Inferior parietal cortex (tissue), 1 donor: ENCODE data around the gene COX6A2.
"Not testable (repeated sequence)": the region's sequence is repeated elsewhere in the genome, so short reads cannot be mapped to it uniquely, and the experiment has no call there.

ENCODE experiments used
- DNase-seq: peaks from one replicate; pipeline ENCODE4 v3.0.0-alpha.2; 2016; ENCODE audit errors: extremely low spot score

Gene COX6A2

DNA sequence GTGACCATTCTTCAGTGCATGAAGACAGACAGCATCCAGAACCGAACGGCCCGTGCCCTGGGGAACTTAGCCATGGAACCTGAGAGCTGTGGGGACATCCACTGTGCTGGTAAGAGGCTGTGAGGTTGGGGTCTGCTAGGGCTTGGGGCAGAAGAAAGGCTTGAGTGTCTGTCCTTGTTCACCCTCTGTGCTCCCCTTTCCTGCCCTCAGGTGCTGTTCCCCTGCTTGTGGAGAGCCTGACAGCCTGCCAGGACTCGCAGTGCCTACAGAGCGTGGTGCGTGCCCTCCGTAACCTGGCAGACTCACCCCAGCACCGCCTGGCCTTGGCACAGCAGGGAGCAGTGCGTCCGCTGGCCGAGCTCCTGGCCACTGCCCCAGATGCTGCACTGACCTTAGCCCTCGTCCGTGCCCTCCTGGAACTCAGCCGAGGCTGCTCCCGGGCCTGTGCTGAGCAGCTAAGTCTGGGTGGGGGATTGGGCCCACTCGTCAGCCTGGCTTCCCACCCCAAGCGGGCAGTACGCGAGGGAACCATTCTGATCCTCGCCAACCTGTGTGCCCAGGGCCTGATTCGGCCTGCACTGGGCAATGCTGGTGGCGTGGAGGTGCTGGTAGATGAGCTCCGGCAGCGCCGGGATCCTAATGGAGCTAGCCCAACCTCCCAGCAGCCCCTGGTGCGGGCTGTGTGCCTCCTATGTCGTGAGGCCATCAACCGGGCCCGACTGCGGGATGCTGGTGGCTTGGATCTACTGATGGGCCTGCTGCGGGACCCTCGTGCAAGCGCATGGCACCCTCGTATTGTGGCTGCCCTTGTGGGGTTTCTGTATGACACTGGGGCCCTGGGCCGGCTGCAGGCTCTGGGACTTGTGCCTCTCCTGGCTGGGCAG, 34.0 kb upstream of the COX6A2 start:
- no peak for DNase-seq

DNA sequence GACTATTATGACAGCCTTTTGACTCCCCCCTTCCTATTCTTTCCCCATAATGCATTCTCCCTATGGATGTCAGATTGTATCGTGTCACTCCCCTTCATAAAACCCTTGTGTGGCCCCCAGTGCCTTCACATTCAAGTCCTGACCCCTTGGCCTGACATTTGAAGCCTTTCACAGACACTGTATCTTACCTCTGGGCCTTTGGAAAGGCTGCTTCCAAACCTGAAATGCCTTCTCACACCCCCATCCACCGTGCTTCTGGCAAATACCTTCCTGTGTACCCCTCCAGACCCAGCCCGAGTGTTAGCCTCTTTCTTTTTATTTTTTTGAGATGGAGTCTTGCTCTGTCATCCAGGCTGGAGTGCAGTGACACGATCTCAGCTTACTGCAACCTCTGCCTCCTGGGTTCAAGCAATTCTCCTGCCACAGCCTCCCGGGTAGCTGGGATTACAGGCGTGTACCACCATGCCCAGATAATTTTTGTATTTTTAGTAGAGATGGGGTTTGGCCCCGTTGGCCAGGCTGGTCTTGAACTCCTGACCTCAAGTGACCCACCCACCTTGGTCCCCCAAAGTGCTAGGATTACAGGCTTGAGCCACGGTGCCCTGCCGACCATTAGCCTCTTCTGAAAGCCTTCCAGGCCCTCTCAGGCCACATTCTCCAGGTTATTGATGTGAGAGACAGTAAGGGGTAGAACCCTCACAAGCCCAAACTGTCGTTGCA, 33.2 kb upstream of the COX6A2 start:
- no peak for DNase-seq

DNA sequence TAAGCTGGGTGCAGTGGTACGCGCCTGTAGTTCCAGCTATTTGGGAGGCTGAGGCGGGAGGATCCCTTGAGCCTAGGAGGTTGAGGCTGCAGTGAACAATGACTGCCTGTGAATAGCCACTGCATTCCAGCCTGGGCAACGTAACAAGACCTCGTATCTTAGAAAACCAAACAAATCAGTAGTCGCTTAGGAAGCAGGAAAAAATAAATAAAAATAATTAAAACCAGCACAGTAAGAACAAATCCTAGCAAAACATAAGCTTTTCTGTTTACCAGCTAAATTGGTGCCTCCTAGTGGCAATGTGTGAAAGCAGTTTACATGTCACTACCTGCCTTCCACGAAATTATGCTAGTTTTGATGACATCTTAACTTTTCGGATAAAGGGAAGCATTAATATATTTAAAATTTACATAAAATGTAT, 32.4 kb upstream of the COX6A2 start:
- no peak for DNase-seq

DNA sequence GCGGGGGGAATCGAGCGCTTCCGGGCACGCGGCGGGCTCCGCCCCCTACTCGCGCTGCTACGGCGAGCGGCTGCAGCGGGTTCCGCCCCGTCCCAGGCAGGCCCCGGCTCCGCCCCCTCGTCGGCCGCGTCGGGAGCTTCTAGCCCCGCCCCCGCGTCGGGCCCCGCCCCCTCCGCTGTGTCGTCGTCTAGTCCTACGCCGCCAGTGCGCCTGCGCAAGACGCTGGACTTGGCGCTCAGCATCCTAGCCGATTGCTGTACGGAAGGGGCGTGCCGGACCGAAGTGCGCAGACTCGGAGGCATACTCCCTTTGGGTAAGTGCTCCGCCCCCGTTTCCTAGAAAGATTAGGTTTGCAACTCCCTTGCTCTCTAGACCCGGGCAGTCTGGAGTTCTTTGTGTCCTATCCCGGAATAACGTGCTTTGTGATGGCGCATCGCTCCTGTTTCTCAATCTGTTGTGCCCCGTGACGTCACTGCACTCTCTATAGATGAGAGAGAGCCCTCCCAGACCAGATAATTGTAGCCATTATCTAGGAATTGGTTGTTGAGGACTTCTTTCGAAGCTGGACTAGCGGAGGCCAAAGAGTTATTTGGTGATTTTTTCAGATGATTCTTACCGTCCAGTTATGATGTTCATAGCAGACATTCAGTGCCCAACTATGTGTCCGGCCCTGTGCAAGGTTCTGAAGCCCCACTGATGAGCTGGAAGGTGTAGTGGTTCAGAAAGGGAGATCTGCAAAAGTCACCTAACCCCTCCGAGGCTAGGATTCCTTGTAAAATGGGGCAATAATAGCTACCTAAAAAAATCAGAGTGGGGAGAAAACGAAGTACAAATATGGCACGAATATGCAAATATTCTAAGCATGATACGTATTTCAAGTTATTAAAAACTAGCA, 31.8 kb upstream of the COX6A2 start:
- peak; percentile 100 for DNase-seq

DNA sequence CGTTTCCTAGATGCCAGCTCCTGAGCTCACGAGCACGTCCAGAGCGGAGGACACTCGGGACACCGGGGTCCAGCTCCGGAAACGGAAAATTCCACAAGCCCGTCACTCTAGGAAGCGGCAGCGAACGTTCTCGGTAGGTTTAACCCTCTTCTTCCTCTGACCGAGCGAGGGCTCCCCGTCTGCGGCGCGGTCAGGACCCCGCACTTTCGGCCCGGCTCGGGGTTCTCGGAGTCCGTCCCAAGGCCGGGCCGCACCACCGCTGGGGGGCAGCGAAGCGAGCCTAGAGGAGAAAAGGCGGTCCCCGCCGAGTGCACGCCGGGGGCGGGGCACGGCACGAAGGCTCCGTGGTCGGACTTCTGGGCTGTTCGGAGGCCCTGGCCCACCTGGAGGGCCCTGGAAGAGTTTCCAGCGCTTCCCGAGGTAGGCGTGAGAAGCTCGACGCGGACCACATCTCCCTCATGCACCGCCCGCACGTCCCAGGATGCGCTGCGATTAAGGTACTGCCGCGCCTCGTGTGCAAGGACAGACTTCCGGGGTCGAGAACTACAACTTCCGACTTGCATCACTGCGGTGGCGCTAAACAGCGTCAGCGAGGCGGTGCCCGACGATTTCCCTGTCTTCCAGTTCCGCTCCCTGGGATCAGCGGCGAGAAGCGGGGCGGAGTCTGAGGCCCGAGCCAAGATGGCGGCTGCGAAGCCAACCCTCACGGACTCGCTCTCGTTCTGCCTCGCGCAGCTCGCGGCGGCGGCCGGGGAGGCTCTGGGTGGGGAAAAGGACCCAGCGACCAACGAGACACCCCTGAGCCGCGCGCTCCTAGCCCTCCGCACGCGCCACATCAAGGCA, 30.9 kb upstream of the COX6A2 start, which contains the start of gene ARMC5:
TSS of gene ARMC5 (plus strand) at position 658 of the 843 bp plus-strand sequence. CDS start at position 682, 24 bp downstream.
- DNase-seq, result peak; percentile 98

DNA sequence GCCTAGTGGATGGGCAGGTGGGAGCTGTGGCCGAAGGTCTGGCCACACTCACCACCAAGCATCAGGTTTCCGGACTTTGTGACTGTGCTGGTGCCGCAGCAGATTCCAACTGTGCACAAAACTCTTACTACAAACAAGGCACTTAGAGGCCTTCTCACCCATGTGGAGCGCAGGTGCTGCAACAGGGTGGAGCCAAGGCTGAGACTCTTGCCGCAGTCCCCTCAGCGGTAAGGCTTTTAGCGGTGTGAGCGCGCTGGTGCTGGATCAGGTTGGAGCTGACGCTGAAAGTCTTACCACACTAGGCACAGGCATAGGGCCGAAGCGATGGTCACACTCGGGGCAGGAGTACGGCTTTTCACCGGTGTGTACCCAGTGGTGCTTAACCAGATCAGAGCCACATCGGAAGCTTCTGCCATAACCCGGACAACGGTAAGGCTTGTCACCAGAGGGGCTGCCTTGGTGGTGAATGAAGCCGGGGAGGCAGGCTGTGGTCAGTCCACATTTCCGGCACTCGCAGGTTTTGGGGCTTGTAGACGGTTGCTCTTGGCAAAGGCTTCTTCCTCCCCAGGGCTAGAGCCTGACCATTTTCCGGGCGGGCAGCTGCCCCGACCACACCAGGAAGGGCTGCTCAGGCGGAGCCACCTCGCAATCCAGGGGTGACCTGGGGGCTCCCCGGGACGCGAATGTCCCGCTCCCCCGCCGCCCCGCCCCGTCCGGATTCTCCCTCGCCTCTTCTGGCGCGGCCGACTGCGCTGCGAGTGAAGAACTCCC, 30.1 kb upstream of the COX6A2 start:
- DNase-seq, result no peak

DNA sequence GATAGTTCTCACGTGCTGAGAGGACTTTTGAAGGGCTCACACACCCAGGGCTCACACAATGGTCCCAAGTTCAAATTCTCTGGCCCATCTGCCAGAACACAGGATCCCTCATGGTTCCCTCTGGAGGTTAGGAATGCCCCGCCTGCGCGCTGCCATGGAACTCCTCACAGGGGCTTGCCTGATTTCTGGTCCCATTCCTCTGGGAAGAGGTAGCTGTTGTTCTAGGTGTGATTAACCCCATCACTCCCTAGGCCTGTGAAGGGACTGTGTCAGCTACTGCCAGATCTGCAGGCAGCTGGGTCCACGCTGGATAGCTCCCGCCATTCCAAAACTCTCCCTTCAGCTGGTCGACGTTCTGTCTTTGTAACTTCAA, 28.8 kb upstream of the COX6A2 start:
- DNase-seq, result no peak

DNA sequence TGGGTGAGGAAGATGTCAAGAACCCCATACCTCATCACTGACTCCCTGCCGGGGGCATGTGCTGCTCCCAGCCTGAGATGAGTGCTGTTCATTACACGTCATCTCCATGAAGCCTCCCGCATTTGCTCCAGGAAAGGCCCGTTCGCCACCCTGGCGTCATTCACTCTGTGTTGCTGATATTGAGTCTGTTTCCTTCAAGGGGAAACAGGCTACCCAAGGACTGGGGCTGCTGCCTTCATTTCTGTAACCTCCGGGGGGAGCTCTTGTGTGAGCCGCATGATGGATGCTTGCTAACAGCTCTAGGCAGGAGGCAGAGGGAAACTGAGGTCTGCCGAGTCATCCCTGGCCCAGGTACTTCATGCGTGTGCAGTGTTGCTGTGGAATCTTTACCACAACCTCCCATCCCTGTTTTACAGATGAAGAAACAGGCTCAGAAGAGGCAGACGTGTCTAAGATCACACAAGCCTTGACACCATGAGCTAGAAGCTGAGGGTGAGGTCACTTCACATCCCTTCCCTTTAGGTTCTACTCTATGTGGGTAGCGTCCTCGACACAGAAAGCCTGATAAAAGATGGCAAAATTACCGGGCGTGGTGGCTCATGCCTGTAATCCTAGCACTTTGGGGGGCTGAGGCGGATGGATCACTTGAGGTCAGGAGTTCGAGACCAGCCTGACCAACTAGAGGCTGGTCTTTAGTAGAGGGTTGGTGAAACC, 27.6 kb upstream of the COX6A2 start:
- DNase-seq, result no peak

DNA sequence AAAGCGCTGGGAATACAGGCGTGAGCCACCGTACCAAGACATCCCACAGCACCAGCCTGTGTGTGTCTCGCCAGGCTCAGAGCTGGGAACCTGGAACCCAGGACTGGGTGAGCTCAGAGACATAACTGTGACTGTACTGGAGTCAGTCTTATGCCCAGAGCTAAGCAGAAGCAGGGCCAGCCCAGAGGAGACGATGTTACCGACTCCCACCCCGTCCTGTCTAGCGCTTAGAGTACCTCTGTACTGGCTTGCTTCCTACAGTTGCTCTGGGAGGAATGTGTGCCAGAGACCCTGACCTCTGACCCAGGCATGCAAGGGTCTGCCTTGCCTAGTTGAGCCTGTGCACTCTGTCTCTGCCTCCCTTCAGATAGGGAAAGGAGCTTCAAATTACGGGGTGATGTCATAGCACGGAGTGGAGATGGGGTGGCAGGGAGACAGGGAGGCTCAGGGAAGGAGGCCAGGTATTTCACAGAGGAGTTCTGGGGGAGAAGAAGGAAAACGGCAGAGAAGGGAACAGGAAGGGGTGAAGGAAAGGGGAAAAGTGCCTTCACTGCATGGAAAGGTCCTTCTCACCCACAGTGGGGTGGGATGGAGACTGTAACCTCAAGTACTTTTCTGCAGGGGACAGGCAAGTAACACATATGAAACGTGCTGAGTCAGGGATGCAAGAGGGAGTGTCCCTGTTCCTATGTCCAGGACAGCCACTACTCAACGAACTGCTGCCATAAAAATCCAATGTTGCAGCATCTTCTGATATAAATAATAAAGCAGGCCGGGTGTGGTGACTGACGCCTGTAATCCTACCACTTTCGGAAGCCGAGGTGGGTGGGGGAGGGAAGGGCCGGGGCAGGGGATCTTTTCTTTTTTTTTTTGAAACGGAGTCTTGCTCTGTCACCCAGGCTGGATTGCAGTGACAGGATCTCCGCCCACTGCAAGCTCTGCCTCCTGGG, 25.4 kb upstream of the COX6A2 start:
- DNase-seq, result no peak

DNA sequence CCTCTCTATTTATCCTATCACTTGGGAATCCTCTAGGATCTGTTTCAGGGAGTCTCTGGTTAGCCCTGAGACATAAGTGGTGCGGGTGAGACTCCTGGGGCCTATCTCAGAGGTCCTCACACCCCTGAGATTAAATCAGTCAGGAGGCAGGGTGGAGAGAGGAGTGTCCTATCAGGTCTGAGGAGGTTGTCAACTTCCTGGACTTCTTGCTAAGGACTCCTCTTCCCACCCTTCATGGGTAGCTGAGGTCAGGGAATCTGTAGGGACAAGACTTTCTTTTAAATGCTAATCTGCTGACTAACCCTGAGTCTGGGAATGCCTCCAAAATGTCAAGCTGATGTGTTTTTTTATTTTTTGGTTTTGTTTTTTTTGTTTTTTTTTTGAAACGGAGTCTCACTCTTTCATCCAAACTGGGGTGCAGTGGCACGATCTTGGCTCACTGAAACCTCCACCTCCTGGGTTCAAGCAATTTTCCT, 24.5 kb upstream of the COX6A2 start:
- DNase-seq, result no peak

DNA sequence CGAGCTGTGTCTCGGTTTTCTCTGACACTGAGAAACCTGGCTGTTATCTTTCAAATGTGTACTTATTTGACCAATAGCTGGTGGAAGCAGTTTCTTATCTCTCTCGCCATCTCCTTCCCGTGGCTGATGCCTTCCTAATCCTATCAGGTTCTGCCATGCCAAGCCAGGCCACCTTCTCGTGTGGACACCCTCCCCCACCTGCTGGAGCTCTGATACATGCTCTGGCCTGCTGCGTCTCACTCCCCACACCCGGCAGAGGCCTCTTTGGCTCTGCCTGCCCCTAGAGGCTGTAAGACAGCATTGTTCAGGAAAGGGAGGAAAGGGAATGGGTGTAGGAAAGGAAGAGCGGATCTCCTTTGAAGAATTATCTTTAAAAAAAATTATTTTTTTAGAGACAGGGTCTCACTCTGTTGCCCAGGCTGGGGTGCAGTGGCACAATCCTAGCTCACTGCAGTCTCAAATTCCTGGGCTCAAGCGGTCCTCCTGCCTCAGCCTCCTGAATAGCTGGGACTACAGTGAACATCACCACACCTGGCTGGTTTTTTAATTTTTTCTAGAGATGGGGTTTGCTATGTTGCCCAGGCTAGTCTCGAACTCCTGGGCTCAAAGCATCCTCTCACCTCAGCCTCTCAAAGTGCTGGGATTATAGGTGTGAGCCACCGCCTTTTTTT, 23.7 kb upstream of the COX6A2 start:
- no peak for DNase-seq

DNA sequence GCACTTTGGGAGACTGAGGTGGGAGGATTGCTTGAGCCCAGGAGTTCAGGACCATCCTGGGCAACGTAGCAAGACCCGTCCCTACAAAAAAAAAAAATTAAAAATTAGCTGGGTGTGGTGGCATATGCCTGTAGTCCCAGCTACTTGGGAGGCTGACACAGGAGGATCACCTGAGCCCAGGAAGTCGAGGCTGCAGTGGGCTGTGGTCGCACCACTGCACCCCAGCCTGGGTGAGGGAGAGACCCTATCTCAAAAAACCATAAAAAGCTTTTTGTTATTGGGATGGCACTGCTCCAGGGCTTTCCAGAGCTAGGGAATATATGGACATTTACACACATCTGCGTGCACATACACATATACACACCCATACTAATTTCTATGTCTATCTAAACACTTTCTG, 23.0 kb upstream of the COX6A2 start:
- no peak for DNase-seq

DNA sequence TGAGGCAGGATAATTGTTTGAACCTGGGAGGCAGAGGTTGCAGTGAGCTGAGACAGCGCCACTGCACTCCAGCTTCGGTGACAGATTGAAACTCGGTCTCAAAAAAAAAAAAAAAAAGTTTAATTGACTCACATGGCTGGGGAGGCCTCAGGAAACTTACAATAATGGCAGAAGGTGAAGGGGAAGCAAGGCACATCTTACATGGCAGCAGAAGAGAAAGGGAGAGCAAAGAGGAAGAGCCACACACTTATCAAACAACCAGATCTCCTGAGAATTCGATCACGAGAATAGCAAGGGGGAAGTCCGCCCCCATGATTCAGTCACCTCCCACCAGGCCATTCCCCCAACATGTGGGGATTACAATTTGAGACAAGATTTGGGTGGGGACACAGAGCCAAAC, 17.8 kb upstream of the COX6A2 start:
- DNase-seq, result not testable (repeated sequence)

DNA sequence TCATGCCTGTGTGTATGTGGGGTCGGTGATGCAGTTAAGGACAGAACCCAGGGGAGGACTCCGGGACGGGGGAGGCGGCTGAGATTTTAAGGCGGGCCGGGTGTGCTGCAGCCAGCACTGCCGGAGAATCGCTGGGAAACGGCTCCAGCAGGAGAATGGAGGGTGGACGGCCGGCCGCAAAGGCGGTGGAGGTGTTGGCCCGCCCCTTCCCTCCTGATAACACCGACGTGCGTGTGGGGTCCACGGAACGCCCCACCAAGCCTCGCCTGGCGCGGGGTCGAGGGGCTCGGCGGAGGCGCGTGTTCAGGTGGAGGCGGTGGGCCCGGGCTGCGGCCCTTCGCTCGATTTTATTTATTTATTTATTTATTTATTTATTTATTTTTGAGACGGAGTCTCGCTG, 13.8 kb upstream of the COX6A2 start:
- no peak for DNase-seq

DNA sequence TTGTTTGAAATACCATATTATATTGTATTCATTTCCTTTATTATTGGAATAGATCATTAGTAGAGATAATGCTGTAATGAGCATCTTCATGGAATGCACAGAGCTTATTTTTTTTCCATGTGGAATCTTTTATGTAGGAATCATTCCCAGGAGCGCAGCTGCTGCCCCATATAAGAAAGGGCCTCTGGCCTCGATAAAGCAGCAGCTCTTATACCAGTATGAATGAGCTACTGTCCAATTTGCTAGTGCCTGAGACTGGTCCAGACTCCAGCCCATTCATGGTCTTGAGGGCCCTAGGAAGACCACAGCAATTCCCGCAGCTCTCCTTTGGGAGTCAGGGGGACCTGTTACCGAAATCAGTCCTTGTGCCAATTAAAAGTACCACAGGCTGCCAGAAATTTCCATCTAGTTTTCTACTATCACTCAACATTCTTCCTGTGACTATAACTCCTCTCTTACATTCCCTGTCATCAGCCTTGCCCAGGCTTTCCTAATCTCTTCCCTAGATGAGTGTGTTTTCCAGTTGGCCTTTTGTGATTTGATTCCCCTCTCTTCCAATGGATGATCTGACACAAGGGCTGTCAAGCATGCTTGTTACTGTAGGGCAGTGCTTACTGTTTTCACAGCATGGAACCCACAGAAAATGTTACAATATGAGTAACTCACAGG, 12.5 kb upstream of the COX6A2 start:
- no peak for DNase-seq

DNA sequence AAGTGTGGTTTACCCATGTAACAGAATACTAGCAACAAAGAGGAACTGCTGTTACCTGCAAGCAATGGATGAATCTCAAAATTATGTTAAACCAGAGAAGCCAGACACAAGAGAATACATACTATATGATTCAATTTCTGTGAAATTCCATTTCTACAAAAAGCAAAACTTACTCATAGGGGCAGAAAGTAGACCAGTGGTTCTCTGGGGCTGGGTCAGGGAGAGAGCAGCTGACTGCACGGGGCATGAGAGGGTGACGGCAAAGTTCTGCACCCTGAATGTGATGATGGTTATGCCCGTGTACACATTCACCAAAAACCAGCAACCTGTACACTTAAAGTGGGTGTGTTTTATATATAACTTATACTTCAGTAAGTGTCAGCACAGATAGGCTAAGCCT, 11.4 kb upstream of the COX6A2 start:
- no peak for DNase-seq

DNA sequence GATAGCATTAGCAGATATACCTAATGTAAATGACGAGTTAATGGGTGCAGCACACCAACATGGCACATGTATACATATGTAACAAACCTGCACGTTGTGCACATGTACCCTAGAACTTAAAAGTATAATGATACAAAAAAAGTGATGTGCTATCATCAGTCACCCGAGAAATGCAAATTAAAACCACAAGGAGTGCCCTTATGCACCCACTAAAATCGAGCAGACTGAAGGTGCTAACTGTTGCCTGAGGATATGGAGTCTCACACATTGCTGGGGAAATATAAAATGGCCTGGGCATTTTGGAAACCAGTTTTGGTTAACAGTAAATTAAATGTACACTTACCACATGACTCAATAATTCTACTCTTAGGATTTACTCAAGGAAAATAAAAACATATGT, 10.9 kb upstream of the COX6A2 start:
- not testable (repeated sequence) for DNase-seq
